ENCODE results near the gene RNF113B. TPM values are rescaled to one million over a fixed set of nuclear protein-coding genes. Genes with fewer than 3 reads are reported as not detected.
A peak's percentile ranks its signal among the peaks of the same experiment; 100 is the strongest.

RNF113B gene
- total and polyA plus RNA-seq, 8 donors, result not detected

DNA sequence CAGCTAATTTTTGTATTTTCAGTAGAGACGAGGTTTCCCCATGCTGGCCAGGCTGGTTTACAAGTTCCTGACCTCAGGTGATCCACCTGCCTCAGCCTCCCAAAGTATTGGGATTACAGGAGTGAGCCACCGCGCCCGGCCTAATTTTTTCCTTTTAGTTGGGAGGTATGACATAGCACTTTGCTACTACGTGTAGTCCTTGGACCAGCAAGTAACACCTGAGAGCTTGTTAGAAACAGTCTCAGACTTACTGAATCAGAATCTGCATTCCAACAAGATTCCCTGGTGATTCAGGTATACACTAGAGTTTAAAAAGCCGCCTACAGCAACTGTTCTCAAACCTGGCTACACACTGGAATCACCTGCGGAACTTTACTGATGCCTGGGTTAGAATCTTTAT is 36.0 kb downstream of the RNF113B start:
- intact Hi-C loops (cut with DNase I), result loop anchor here in 2 of 3 donors (10.0 kb wide), 2 partner anchors 74 to 284 kb away; no protein-coding TSS in a partner anchor
- no peak overlapping the region for H3K27ac ChIP-seq
- FAIRE-seq, result no peak

DNA sequence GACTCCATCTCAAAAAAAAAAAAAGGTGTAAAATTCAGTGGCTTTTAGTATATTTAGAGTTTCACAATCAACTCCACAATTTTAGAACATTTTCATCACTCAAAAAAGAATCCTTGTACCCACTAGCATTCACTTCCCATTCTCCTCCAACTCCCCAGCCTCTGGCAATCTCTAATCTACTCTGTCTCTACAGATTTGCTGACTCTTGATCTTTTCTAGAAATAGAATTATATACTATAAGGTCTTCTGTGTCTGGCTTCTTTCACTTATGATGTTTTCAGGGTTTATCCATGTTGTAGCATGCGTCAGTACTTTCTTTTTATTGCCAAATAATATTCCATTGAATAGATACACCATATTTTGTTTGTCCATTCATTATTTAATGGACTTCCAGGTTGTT is 42.2 kb downstream of the RNF113B start:
- WGBS, 2 donors, result 96 to 98% methylated on average over 1 of the region's 1 CpG
- intact Hi-C loops (cut with DNase I), result loop anchor here in 1 of 3 donors (10.0 kb wide), 1 partner anchor 290 kb away; no protein-coding TSS in a partner anchor
- TF ChIP-seq, protein P1, sequence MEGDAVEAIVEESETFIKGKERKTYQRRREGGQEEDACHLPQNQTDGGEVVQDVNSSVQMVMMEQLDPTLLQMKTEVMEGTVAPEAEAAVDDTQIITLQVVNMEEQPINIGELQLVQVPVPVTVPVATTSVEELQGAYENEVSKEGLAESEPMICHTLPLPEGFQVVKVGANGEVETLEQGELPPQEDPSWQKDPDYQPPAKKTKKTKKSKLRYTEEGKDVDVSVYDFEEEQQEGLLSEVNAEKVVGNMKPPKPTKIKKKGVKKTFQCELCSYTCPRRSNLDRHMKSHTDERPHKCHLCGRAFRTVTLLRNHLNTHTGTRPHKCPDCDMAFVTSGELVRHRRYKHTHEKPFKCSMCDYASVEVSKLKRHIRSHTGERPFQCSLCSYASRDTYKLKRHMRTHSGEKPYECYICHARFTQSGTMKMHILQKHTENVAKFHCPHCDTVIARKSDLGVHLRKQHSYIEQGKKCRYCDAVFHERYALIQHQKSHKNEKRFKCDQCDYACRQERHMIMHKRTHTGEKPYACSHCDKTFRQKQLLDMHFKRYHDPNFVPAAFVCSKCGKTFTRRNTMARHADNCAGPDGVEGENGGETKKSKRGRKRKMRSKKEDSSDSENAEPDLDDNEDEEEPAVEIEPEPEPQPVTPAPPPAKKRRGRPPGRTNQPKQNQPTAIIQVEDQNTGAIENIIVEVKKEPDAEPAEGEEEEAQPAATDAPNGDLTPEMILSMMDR (IDR thresholded peaks at IDR 0.05), result no peak
- DNase-seq, result no peak
- no peak for ATAC-seq
- Histone ChIP-seq H3K27ac (no peak overlapping the region), H3K4me3 (no peak overlapping the region), H3K4me1 (no peaks in the 10 kb centered on the region), H3K27me3 (no peaks in the 10 kb centered on the region), H3K36me3 (no peaks in the 10 kb centered on the region), H3K9me3 (no peaks in the 10 kb centered on the region)
- FAIRE-seq, result no peak

More for the DNA sequence above, 36.0 kb downstream of the RNF113B start:
- Histone ChIP-seq H3K27me3 (no peaks in the 10 kb centered on the region), H3K9me3 (no peaks in the 10 kb centered on the region), H3K36me3 (no peaks in the 10 kb centered on the region), H3K4me3 (no peak overlapping the region), H3K4me1 (peaks cover 9 to 12% (median 11%) of the 10 kb centered on the region in 3 donors)
- TF ChIP-seq, protein P1 (IDR thresholded peaks at IDR 0.05), result no peak
- no peak for DNase-seq
- WGBS, 2 donors, result 94 to 95% methylated on average over 7 of the region's 7 CpGs
- ATAC-seq, result no peak

DNA sequence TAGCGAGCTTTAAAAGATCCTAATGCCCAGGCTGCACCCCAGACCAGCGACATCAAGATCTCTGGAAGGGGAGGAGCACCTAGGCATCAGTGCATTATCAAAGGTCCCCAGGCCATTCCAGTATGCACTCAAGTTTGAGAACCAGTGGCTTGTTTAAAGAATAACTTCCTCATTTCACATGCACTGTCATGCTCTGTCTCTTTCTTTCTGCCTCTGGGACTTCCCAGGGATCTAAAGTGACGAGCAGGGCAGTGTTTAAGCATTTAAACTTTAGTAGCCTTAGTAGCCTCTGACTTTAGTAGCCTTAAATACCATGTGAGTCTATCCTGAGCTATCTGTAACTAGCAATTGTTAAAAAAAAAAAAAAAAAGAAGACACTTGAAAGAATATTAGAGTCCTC is 43.1 kb downstream of the RNF113B start:
- FAIRE-seq, result no peak
- TF ChIP-seq, protein P1 (IDR thresholded peaks at IDR 0.05), result no peak
- Histone ChIP-seq H3K4me3 (no peak overlapping the region), H3K36me3 (no peaks in the 10 kb centered on the region), H3K4me1 (no peaks in the 10 kb centered on the region), H3K27ac (no peak overlapping the region), H3K9me3 (no peaks in the 10 kb centered on the region), H3K27me3 (no peaks in the 10 kb centered on the region)
- 77 to 80% methylated on average over 3 of the region's 3 CpGs for WGBS, 2 donors
- no peak for DNase-seq
- intact Hi-C loops (cut with DNase I), result loop anchor here in 1 of 3 donors (10.0 kb wide), 1 partner anchor 291 kb away; no protein-coding TSS in a partner anchor
- ATAC-seq, result peak in 2 of 4 donors; percentile 51 to 56

- DNase-seq (no peak), ATAC-seq (no peak), FAIRE-seq (no peak)
- Histone ChIP-seq H3K9me3 (no peaks in the 10 kb centered on the region), H3K36me3 (no peaks in the 10 kb centered on the region), H3K27ac (no peak overlapping the region), H3K4me3 (no peak overlapping the region), H3K4me1 (no peaks in the 10 kb centered on the region), H3K27me3 (no peaks in the 10 kb centered on the region)
- TF ChIP-seq, protein P1 (IDR thresholded peaks at IDR 0.05), result no peak
- WGBS, 2 donors, result 84 to 86% methylated on average over 5 of the region's 5 CpGs
- intact Hi-C loops (cut with DNase I), result no loop called here
Observed at GRCh38 chr13:98129059-98129746, 47.9 kb downstream of the RNF113B start.

Small RNA genes lying within 50 kb of the gene (microRNA-seq; reads per million reads assigned to microRNA genes)
- gene MIR3170, result 0 to 0.29 reads per million in 2 donors

Other genes with a start within 250 kb of the RNF113B start
- 100 to 1,000 TPM in 4 of 6 donors, 10 to 100 TPM in 2; 80.4 to 140 (median 105) TPM for gene IPO5, start 223.6 kb downstream of the RNF113B start, total RNA-seq
- gene IPO5, start 223.6 kb downstream of the RNF113B start, polyA plus RNA-seq, result 10 to 100 TPM; 32.6 to 35.8 TPM
- 10 to 100 TPM; 49.9 to 95.1 (median 63.8) TPM for gene FARP1, start 34.2 kb downstream of the RNF113B start, total RNA-seq
- gene FARP1, start 34.2 kb downstream of the RNF113B start, polyA plus RNA-seq, result 10 to 100 TPM; 30.8 to 33.4 TPM

Measured in pancreas (tissue), 10 donors.